Bronchial epithelial cell (primary cell): Measurements from ENCODE around the gene P2RY4. TPM values are rescaled to one million over a fixed set of nuclear protein-coding genes. Genes with fewer than 3 reads are reported as not detected.

Source experiments
- DNase-seq: peaks from one replicate; pipeline ENCODE4 v3.0.0-alpha.2; 2010; ENCODE audit warnings: low read depth
- FAIRE-seq: peaks from 2 replicates; lab custom pipeline; 2011; peaks lifted over from hg19 to GRCh38; lab: Jason Lieb, UNC
- H3K27me3 ChIP-seq: 2 replicates; pipeline ENCODE4 v1.5.1; 2011; ENCODE audit warnings: low read length; ENCODE audit not compliant: control insufficient read depth, insufficient read depth
- H3K36me3 ChIP-seq: 2 replicates; pipeline ENCODE4 v1.5.1; 2011; ENCODE audit warnings: low read length; ENCODE audit not compliant: control insufficient read depth, insufficient read depth
- H3K4me3 ChIP-seq: 2 replicates; pipeline ENCODE4 v1.5.1; 2011; ENCODE audit warnings: mild to moderate bottlenecking, low read depth, low read length, control low read depth
- CTCF ChIP-seq: IDR thresholded peaks from 2 replicates; pipeline ENCODE4 v1.5.1; 2011; ENCODE audit warnings: mild to moderate bottlenecking, moderate library complexity, low read length, control low read depth, inconsistent platforms; ENCODE audit not compliant: insufficient read depth, severe bottlenecking
- total RNA-seq: library from RNA; depleted of rRNA; stranded (reverse); fragments of >200 nt; gene quantifications from 2 replicates; pipeline ENCODE4 v1.2.1, GENCODE V29; 2014

The P2RY4 gene
- total RNA-seq, 1 donor from 2014 or later, result not detected

DNA sequence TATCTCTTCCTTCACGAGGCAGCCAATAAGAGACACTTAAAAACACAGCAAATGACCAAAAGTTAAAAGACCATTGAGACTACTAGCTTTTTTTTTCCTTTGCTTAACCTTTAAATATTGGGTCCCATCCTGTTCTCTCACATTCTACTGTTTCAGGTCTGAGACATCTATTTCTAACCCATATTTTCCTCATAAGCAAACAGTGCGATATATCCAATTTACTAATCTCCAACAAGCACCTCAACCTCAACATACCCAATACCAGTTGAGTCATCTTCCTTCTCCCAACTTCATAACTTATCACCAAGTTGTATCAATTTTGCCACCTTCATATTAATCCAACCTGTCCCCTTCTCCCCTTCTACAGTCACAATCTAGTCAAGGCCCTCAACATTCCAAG, 18.5 kb downstream of the P2RY4 start:
- FAIRE-seq (no peak), DNase-seq (no peak)
- TF ChIP-seq CTCF, result no peak
- Histone ChIP-seq H3K36me3 (no peaks in the 10 kb centered on the region), H3K4me3 (no peak overlapping the region), H3K27me3 (no peaks in the 10 kb centered on the region)

- no peak for DNase-seq
- Histone ChIP-seq H3K36me3 (no peaks in the 10 kb centered on the region), H3K4me3 (no peak overlapping the region), H3K27me3 (no peaks in the 10 kb centered on the region)
- no peak for FAIRE-seq
- TF ChIP-seq CTCF, result no peak
Measured at GRCh38 chrX:70240751-70241150, 19.3 kb downstream of the P2RY4 start.

DNA sequence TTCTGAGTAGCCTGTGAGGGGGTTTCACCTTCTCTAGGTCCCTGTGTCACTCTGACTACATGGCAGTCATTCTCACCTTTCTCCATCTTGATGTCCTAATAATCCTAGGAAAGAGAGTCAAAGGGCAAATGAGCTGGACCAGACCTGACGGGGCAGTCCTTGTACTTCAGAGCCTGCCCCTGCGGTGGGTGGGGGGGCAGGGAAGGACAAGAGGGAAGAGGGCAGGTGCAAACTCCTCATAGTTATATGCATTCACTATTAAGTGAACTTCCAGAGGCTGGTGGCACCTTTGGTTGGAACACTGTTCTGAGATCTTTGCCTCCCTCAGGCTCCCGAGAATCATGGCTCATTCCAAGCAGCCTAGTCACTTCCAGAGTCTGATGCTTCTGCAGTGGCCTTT, 25.6 kb downstream of the P2RY4 start, which contains the start of gene AWAT1:
Gene AWAT1, plus strand, starts transcription at position 301 of the 400 bp plus-strand sequence. Its CDS starts 41 bp downstream, at position 342.
- DNase-seq (no peak), FAIRE-seq (no peak)
- H3K4me3 ChIP-seq, result no peak within 1 kb of the TSS
- no peak for TF ChIP-seq CTCF
- no peaks in the 10 kb centered on the region for H3K27me3 ChIP-seq
- no peaks in the 10 kb centered on the region for H3K36me3 ChIP-seq

- no peak for FAIRE-seq
Measured at GRCh38 chrX:70231666-70232065, 28.3 kb downstream of the P2RY4 start.

DNA sequence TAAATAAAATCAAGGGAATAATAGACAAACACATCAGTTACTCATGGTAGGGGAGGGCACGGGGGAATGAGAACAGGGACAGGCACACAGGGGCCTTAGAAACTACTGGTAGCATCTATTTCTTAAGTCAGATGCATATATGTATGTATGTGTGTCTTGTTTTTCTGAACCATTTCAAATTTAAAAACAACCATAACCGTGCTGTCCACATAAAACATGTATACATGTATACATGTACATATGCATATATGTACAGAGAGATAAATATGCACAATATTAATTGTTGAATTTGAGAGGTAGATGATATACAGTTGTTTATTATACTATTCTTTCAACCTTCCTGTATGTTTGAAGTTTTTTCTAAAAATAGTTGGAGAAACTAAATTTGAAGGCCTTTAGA, 33.3 kb downstream of the P2RY4 start:
- FAIRE-seq, result no peak
- no peak for DNase-seq

More at GRCh38 chrX:70231666-70232065, 28.3 kb downstream of the P2RY4 start:
- Histone ChIP-seq H3K27me3 (no peaks in the 10 kb centered on the region), H3K4me3 (no peak overlapping the region), H3K36me3 (no peaks in the 10 kb centered on the region)
- no peak for TF ChIP-seq CTCF
- DNase-seq, result no peak

More for the DNA sequence above, 33.3 kb downstream of the P2RY4 start:
- H3K4me3 ChIP-seq, result no peak overlapping the region
- H3K36me3 ChIP-seq, result no peaks in the 10 kb centered on the region
- no peak for TF ChIP-seq CTCF
- no peaks in the 10 kb centered on the region for H3K27me3 ChIP-seq
